BJ (cell line): ENCODE data around the gene SH3RF3. TPM values are rescaled to one million over a fixed set of nuclear protein-coding genes. Genes with fewer than 3 reads are reported as not detected.

Experiments used
- CTCF ChIA-PET: fragments of 350-600 bp; formaldehyde crosslinking; extraction: SDS; loops from one replicate; lab custom pipeline; 2021; ENCODE audit warnings: antibody characterized with exemption, inconsistent platforms; lab: Yijun Ruan, JAX
- POLR2A ChIA-PET: fragments of 300-600 bp; sonication (Branson Sonifier 250); formaldehyde crosslinking; extraction: SDS; loops from one replicate; lab custom pipeline; 2021; ENCODE audit warnings: antibody characterized with exemption; lab: Charles Lee
- DNase-seq: peaks from one replicate; pipeline ENCODE4 v3.0.0-alpha.2; 2011; ENCODE audit warnings: low read depth
- H3K27me3 ChIP-seq: 2 replicates; pipeline ENCODE4 v1.6.0; 2011; ENCODE audit warnings: low read length; ENCODE audit not compliant: control insufficient read depth, insufficient read depth
- H3K36me3 ChIP-seq: 2 replicates; pipeline ENCODE4 v1.5.1; 2011; ENCODE audit warnings: low read length; ENCODE audit not compliant: control insufficient read depth, insufficient read depth
- H3K4me3 ChIP-seq: 2 replicates; pipeline ENCODE4 v1.5.1; 2011; ENCODE audit warnings: low read depth, mild to moderate bottlenecking, control low read depth, low read length
- CTCF ChIP-seq: IDR thresholded peaks from 2 replicates; pipeline ENCODE4 v1.5.1; 2011; ENCODE audit warnings: low read depth, mild to moderate bottlenecking, control low read depth, inconsistent platforms, low read length, moderate library complexity; ENCODE audit not compliant: insufficient read depth
- polyA plus RNA-seq: library from polyadenylated mRNA; depleted of rRNA; stranded (reverse); fragments of >200 nt; gene quantifications from 2 replicates; pipeline ENCODE4 v1.2.3, GENCODE V29; 2011

The SH3RF3 gene
- polyA plus RNA-seq, 1 experiment, result 3.6 TPM

- Histone ChIP-seq H3K27me3 (no peaks in the 10 kb centered on the region), H3K4me3 (no peak overlapping the region), H3K36me3 (no peaks in the 10 kb centered on the region)
- DNase-seq, result no peak
- no peak for TF ChIP-seq CTCF
- CTCF ChIA-PET, result interaction anchor here (0.6 to 3.2 kb wide), 4 partner anchors 9 to 183 kb away, joined by 3 to 14 read pairs (median 4); no protein-coding TSS in a partner anchor
- POLR2A ChIA-PET, result no interaction called here
Measured at GRCh38 chr2:109408043-109408335, 279.0 kb downstream of the SH3RF3 start.

- no peaks in the 10 kb centered on the region for H3K27me3 ChIP-seq
- DNase-seq, result no peak
- CTCF ChIA-PET, result interaction anchor here (1.4 to 2.0 kb wide), 3 partner anchors 11 to 101 kb away, joined by 3 to 5 read pairs (median 4); no protein-coding TSS in a partner anchor
- TF ChIP-seq CTCF, result no peak
- H3K36me3 ChIP-seq, result peaks cover 1% of the 10 kb centered on the region; the same call in 1 of the 2 replicates
- POLR2A ChIA-PET, result no interaction called here
- H3K4me3 ChIP-seq, result no peak overlapping the region
Measured at GRCh38 chr2:109409321-109410038, 280.5 kb downstream of the SH3RF3 start.

GRCh38 chr2:109410039-109410815 lies 281.2 kb downstream of the SH3RF3 start:
- Histone ChIP-seq H3K27me3 (no peaks in the 10 kb centered on the region), H3K4me3 (no peak overlapping the region), H3K36me3 (peaks cover 1% of the 10 kb centered on the region; the same call in 1 of the 2 replicates)
- CTCF ChIA-PET, result interaction anchor here (1.3 to 2.0 kb wide), 4 partner anchors 11 to 100 kb away, joined by 3 to 5 read pairs (median 4); no protein-coding TSS in a partner anchor
- POLR2A ChIA-PET, result no interaction called here
- no peak for DNase-seq
- TF ChIP-seq CTCF, result no peak

- CTCF ChIA-PET, result interaction anchor here (1.1 kb wide), 1 partner anchor 9 kb away, joined by 4 read pairs; no protein-coding TSS in a partner anchor
- no peak for DNase-seq
Measured at GRCh38 chr2:109411640-109412325, 282.8 kb downstream of the SH3RF3 start.

More at GRCh38 chr2:109411640-109412325, 282.8 kb downstream of the SH3RF3 start:
- TF ChIP-seq CTCF, result no peak
- POLR2A ChIA-PET, result no interaction called here
- Histone ChIP-seq H3K27me3 (no peaks in the 10 kb centered on the region), H3K4me3 (no peak overlapping the region), H3K36me3 (peaks cover 1% of the 10 kb centered on the region; the same call in 1 of the 2 replicates)
